ENCODE results near the gene HLA-DQB2. TPM values are rescaled to one million over a fixed set of nuclear protein-coding genes. Genes with fewer than 3 reads are reported as not detected.
"Not testable (repeated sequence)": the region's sequence is repeated elsewhere in the genome, so short reads cannot be mapped to it uniquely, and the experiment has no call there.

The HLA-DQB2 gene
- polyA plus RNA-seq, 4 donors: 0.09 to 2.7 TPM; not detected in 2

DNA sequence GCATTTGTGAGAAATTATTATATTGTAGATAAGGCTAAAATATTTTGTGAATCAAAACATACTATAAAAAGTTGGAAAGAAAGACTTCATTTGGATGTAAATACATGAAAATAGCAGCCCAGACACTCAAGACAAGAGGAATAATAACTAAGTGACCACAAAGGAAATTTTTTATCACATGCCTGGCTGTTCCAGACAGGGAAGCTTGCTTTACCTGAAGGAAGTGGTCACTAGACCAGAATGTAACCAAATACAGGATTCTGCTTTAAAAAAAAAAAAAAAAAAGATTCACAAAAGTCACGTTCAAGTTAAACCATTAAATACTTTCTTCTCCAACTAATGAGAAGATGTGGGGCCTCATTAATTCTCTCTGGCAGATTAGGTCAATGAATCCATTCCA lies 9.3 kb upstream of the HLA-DQB2 start:
- Histone ChIP-seq H3K9me3 (ENCODE audit: control insufficient read depth in 2 of 2, insufficient read depth in 1 of 2, low read depth in 1 of 2, low read length in 1 of 2) (peaks cover 0 to 8% of the 10 kb centered on the region in 2 donors), H3K27me3 (ENCODE audit: control insufficient read depth in 3 of 3, insufficient read depth in 3 of 3, low read length in 3 of 3) (peaks cover 0 to 2% (median 0%) of the 10 kb centered on the region in 3 donors), H3K36me3 (ENCODE audit: control insufficient read depth in 3 of 3, insufficient read depth in 2 of 3, low read depth in 1 of 3, low read length in 3 of 3) (no peaks in the 10 kb centered on the region), H3K4me1 (ENCODE audit: control insufficient read depth in 3 of 3, insufficient read depth in 2 of 3, low read depth in 1 of 3, low read length in 2 of 3) (peaks cover 0 to 4% (median 0%) of the 10 kb centered on the region in 3 donors), H3K4me3 (ENCODE audit: low read depth in 1 of 3, low read length in 3 of 3) (no peak overlapping the region), H3K27ac (ENCODE audit: low read depth in 1 of 3, low read length in 2 of 3) (no peak overlapping the region)
- FAIRE-seq (no peak), DNase-seq (no peak)
- WGBS, 3 donors: 31 to 61% (median 38%) methylated on average over 1 of the region's 1 CpG

- no peaks in the 10 kb centered on the region for H3K4me1 ChIP-seq (ENCODE audit: control insufficient read depth in 3 of 3, insufficient read depth in 2 of 3, low read depth in 1 of 3, low read length in 2 of 3)
- no peak overlapping the region for H3K27ac ChIP-seq (ENCODE audit: low read depth in 1 of 3, low read length in 2 of 3)
- FAIRE-seq: no peak
- peaks cover 2 to 23% (median 7%) of the 10 kb centered on the region in 3 donors for H3K27me3 ChIP-seq (ENCODE audit: control insufficient read depth in 3 of 3, insufficient read depth in 3 of 3, low read length in 3 of 3)
- no peaks in the 10 kb centered on the region for H3K36me3 ChIP-seq (ENCODE audit: control insufficient read depth in 3 of 3, insufficient read depth in 2 of 3, low read depth in 1 of 3, low read length in 3 of 3)
- no peaks in the 10 kb centered on the region for H3K9me3 ChIP-seq (ENCODE audit: control insufficient read depth in 2 of 2, insufficient read depth in 1 of 2, low read depth in 1 of 2, low read length in 1 of 2)
- WGBS, 3 donors: 19 to 26% (median 20%) methylated on average over 1 of the region's 1 CpG
- no peak overlapping the region for H3K4me3 ChIP-seq (ENCODE audit: low read depth in 1 of 3, low read length in 3 of 3)
- no peak for DNase-seq
These were observed 716 bp upstream of the HLA-DQB2 start for GRCh38 chr6:32764048-32764447.

- Histone ChIP-seq H3K27me3 (ENCODE audit: control insufficient read depth in 3 of 3, insufficient read depth in 3 of 3, low read length in 3 of 3) (peaks cover 2 to 32% (median 7%) of the 10 kb centered on the region in 3 donors), H3K4me3 (ENCODE audit: low read depth in 1 of 3, low read length in 3 of 3) (no peak overlapping the region)
- FAIRE-seq: no peak
These were observed 1.8 kb downstream of the HLA-DQB2 start for GRCh38 chr6:32761548-32761947.

GRCh38 chr6:32761072-32761471 lies 2.3 kb downstream of the HLA-DQB2 start:
- no peak for FAIRE-seq
- peaks cover under 1 to 31% (median 6%) of the 10 kb centered on the region in 3 donors for H3K27me3 ChIP-seq (ENCODE audit: control insufficient read depth in 3 of 3, insufficient read depth in 3 of 3, low read length in 3 of 3)
- no peak overlapping the region for H3K4me3 ChIP-seq (ENCODE audit: low read depth in 1 of 3, low read length in 3 of 3)
- no peaks in the 10 kb centered on the region for H3K4me1 ChIP-seq (ENCODE audit: control insufficient read depth in 3 of 3, insufficient read depth in 2 of 3, low read depth in 1 of 3, low read length in 2 of 3)
- H3K9me3 ChIP-seq (ENCODE audit: control insufficient read depth in 2 of 2, insufficient read depth in 1 of 2, low read depth in 1 of 2, low read length in 1 of 2): no peaks in the 10 kb centered on the region
- no peak overlapping the region for H3K27ac ChIP-seq (ENCODE audit: low read depth in 1 of 3, low read length in 2 of 3)
- WGBS, 3 donors: 90 to 92% (median 91%) methylated on average over 16 of the region's 16 CpGs
- no peak for DNase-seq
- H3K36me3 ChIP-seq (ENCODE audit: control insufficient read depth in 3 of 3, insufficient read depth in 2 of 3, low read depth in 1 of 3, low read length in 3 of 3): no peaks in the 10 kb centered on the region

More at GRCh38 chr6:32761548-32761947, 1.8 kb downstream of the HLA-DQB2 start:
- Histone ChIP-seq H3K9me3 (ENCODE audit: control insufficient read depth in 2 of 2, insufficient read depth in 1 of 2, low read depth in 1 of 2, low read length in 1 of 2) (no peaks in the 10 kb centered on the region), H3K27ac (ENCODE audit: low read depth in 1 of 3, low read length in 2 of 3) (no peak overlapping the region), H3K36me3 (ENCODE audit: control insufficient read depth in 3 of 3, insufficient read depth in 2 of 3, low read depth in 1 of 3, low read length in 3 of 3) (no peaks in the 10 kb centered on the region), H3K4me1 (ENCODE audit: control insufficient read depth in 3 of 3, insufficient read depth in 2 of 3, low read depth in 1 of 3, low read length in 2 of 3) (no peaks in the 10 kb centered on the region)
- no peak for DNase-seq
- 65 to 77% (median 69%) methylated on average over 39 to 40 of the region's 40 CpGs for WGBS, 3 donors

GRCh38 chr6:32759669-32760068 lies 3.7 kb downstream of the HLA-DQB2 start:
- Histone ChIP-seq H3K9me3 (ENCODE audit: control insufficient read depth in 2 of 2, insufficient read depth in 1 of 2, low read depth in 1 of 2, low read length in 1 of 2) (no peaks in the 10 kb centered on the region), H3K4me3 (ENCODE audit: low read depth in 1 of 3, low read length in 3 of 3) (no peak overlapping the region), H3K27ac (ENCODE audit: low read depth in 1 of 3, low read length in 2 of 3) (no peak overlapping the region), H3K36me3 (ENCODE audit: control insufficient read depth in 3 of 3, insufficient read depth in 2 of 3, low read depth in 1 of 3, low read length in 3 of 3) (no peaks in the 10 kb centered on the region), H3K27me3 (ENCODE audit: control insufficient read depth in 3 of 3, insufficient read depth in 3 of 3, low read length in 3 of 3) (peaks cover 0 to 31% (median 3%) of the 10 kb centered on the region in 3 donors), H3K4me1 (ENCODE audit: control insufficient read depth in 3 of 3, insufficient read depth in 2 of 3, low read depth in 1 of 3, low read length in 2 of 3) (no peaks in the 10 kb centered on the region)
- 83 to 91% (median 88%) methylated on average over 1 of the region's 1 CpG for WGBS, 3 donors
- no peak for DNase-seq
- no peak for FAIRE-seq

DNA sequence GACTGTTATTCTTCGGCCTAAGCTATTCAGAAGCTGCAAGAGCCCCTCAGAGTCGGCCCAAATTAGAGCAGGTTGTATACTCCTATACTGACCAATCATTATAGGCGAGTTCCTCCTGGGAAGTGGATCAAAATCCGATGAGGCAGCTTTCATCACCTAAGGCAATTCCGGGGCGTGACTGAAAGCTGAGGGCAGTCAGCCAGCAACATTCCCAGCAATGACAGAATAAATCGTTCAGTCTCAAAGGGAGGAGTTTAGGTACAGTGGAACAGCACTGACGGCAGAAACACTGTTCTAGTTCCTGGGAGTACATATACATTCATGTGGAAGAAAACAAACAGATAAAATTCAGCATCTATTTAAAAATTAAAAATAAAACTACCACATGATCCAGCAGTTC lies 10.8 kb downstream of the HLA-DQB2 start:
- Histone ChIP-seq H3K9me3 (ENCODE audit: control insufficient read depth in 2 of 2, insufficient read depth in 1 of 2, low read depth in 1 of 2, low read length in 1 of 2) (no peaks in the 10 kb centered on the region), H3K4me1 (ENCODE audit: control insufficient read depth in 3 of 3, insufficient read depth in 2 of 3, low read depth in 1 of 3, low read length in 2 of 3) (no peaks in the 10 kb centered on the region), H3K27ac (ENCODE audit: low read depth in 1 of 3, low read length in 2 of 3) (no peak overlapping the region), H3K4me3 (ENCODE audit: low read depth in 1 of 3, low read length in 3 of 3) (no peak overlapping the region), H3K36me3 (ENCODE audit: control insufficient read depth in 3 of 3, insufficient read depth in 2 of 3, low read depth in 1 of 3, low read length in 3 of 3) (no peaks in the 10 kb centered on the region), H3K27me3 (ENCODE audit: control insufficient read depth in 3 of 3, insufficient read depth in 3 of 3, low read length in 3 of 3) (peaks cover 0 to 5% (median 2%) of the 10 kb centered on the region in 3 donors)
- 22 to 51% (median 29%) methylated on average over 8 of the region's 8 CpGs for WGBS, 3 donors
- FAIRE-seq (no peak), DNase-seq (peak in 1 of 2 donors; percentile 13)

GRCh38 chr6:32745649-32746048 lies 17.7 kb downstream of the HLA-DQB2 start:
- not testable (repeated sequence) for DNase-seq; H3K36me3 ChIP-seq (ENCODE audit: control insufficient read depth in 3 of 3, insufficient read depth in 2 of 3, low read depth in 1 of 3, low read length in 3 of 3); H3K27me3 ChIP-seq (ENCODE audit: control insufficient read depth in 3 of 3, insufficient read depth in 3 of 3, low read length in 3 of 3); FAIRE-seq; H3K4me3 ChIP-seq (ENCODE audit: low read depth in 1 of 3, low read length in 3 of 3); H3K9me3 ChIP-seq (ENCODE audit: control insufficient read depth in 2 of 2, insufficient read depth in 1 of 2, low read depth in 1 of 2, low read length in 1 of 2); H3K27ac ChIP-seq (ENCODE audit: low read depth in 1 of 3, low read length in 2 of 3); H3K4me1 ChIP-seq (ENCODE audit: control insufficient read depth in 3 of 3, insufficient read depth in 2 of 3, low read depth in 1 of 3, low read length in 2 of 3)
- 63 to 93% (median 72%) methylated on average over 1 of the region's 1 CpG for whole genome bisulfite sequencing, 3 donors

GRCh38 chr6:32744776-32745175 lies 18.6 kb downstream of the HLA-DQB2 start:
- H3K27ac ChIP-seq (ENCODE audit: low read depth in 1 of 3, low read length in 2 of 3): no peak overlapping the region
- no peaks in the 10 kb centered on the region for H3K9me3 ChIP-seq (ENCODE audit: control insufficient read depth in 2 of 2, insufficient read depth in 1 of 2, low read depth in 1 of 2, low read length in 1 of 2)
- no peak overlapping the region for H3K4me3 ChIP-seq (ENCODE audit: low read depth in 1 of 3, low read length in 3 of 3)
- no peaks in the 10 kb centered on the region for H3K36me3 ChIP-seq (ENCODE audit: control insufficient read depth in 3 of 3, insufficient read depth in 2 of 3, low read depth in 1 of 3, low read length in 3 of 3)
- DNase-seq (no peak), FAIRE-seq (no peak)
- 41 to 50% (median 44%) methylated on average over 5 of the region's 5 CpGs for WGBS, 3 donors
- H3K27me3 ChIP-seq (ENCODE audit: control insufficient read depth in 3 of 3, insufficient read depth in 3 of 3, low read length in 3 of 3): peaks cover 0 to 7% (median 4%) of the 10 kb centered on the region in 3 donors
- no peaks in the 10 kb centered on the region for H3K4me1 ChIP-seq (ENCODE audit: control insufficient read depth in 3 of 3, insufficient read depth in 2 of 3, low read depth in 1 of 3, low read length in 2 of 3)

DNA sequence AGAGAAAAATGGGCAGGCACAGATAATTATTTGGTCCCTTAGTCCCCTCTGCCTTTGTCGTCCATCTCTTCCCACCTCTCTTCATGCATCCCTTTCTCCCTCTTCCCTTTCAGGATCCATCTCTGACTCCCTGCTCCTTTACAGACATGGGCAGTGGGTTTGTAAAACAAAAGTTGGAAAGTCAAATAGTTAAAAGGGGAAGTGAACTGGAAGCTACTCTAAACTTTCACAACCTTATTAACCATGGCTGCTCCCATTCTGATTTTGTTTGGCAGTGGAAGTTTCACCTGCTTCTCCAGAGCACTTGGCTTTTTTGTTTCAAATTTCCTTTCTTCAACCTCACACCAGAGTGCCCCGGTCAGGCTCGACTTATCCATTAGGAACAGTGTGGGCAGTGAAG lies 21.0 kb downstream of the HLA-DQB2 start:
- Histone ChIP-seq H3K36me3 (ENCODE audit: control insufficient read depth in 3 of 3, insufficient read depth in 2 of 3, low read depth in 1 of 3, low read length in 3 of 3) (no peaks in the 10 kb centered on the region), H3K4me1 (ENCODE audit: control insufficient read depth in 3 of 3, insufficient read depth in 2 of 3, low read depth in 1 of 3, low read length in 2 of 3) (no peaks in the 10 kb centered on the region), H3K27ac (ENCODE audit: low read depth in 1 of 3, low read length in 2 of 3) (no peak overlapping the region), H3K27me3 (ENCODE audit: control insufficient read depth in 3 of 3, insufficient read depth in 3 of 3, low read length in 3 of 3) (peaks cover 0 to 9% (median 4%) of the 10 kb centered on the region in 3 donors), H3K9me3 (ENCODE audit: control insufficient read depth in 2 of 2, insufficient read depth in 1 of 2, low read depth in 1 of 2, low read length in 1 of 2) (no peaks in the 10 kb centered on the region), H3K4me3 (ENCODE audit: low read depth in 1 of 3, low read length in 3 of 3) (no peak overlapping the region)
- WGBS, 3 donors: 83 to 88% (median 84%) methylated on average over 3 of the region's 3 CpGs
- FAIRE-seq: no peak
- no peak for DNase-seq
